RWPE2 (cell line): ENCODE data around the gene NLRP1.

Experiments
- ATAC-seq: fragments of 200-7000 bp; cut with Tn5 transposase; 3 replicates; pipeline ENCODE4 v1.9.1; 2021; ENCODE audit warnings: low read depth
- DNase-seq: peaks from one replicate; pipeline ENCODE4 v3.0.0-alpha.2; 2020; ENCODE audit warnings: low spot score
- H3K27ac ChIP-seq: fragments of 450-650 bp; 2 replicates; pipeline ENCODE4 v1.5.1; 2017; ENCODE audit warnings: mild to moderate bottlenecking; ENCODE audit not compliant: poor library complexity, severe bottlenecking
- H3K27me3 ChIP-seq: fragments of 250-450 bp; sonication (Bioruptor Pico); 2 replicates; pipeline ENCODE4 v1.5.1; 2021; ENCODE audit warnings: mild to moderate bottlenecking, moderate library complexity; ENCODE audit not compliant: insufficient read depth, poor library complexity, severe bottlenecking
- H3K36me3 ChIP-seq: fragments of 250-450 bp; sonication (Bioruptor Pico); 2 replicates; pipeline ENCODE4 v1.5.1; 2020; ENCODE audit warnings: low read depth, mild to moderate bottlenecking, moderate library complexity
- H3K4me1 ChIP-seq: fragments of 250-450 bp; sonication (Bioruptor Pico); 2 replicates; pipeline ENCODE4 v1.5.1; 2021; ENCODE audit warnings: mild to moderate bottlenecking, moderate library complexity; ENCODE audit not compliant: insufficient read depth, poor library complexity, severe bottlenecking
- H3K4me3 ChIP-seq: fragments of 250-450 bp; sonication (Bioruptor Pico); 2 replicates; pipeline ENCODE4 v1.5.1; 2021; ENCODE audit warnings: mild to moderate bottlenecking, moderate library complexity; ENCODE audit not compliant: severe bottlenecking
- H3K9me3 ChIP-seq: fragments of 250-450 bp; sonication (Bioruptor Pico); 2 replicates; pipeline ENCODE4 v1.5.1; 2021; ENCODE audit warnings: mild to moderate bottlenecking, moderate library complexity; ENCODE audit not compliant: severe bottlenecking
- CTCF ChIP-seq: fragments of 450-650 bp; IDR thresholded peaks from one replicate; pipeline ENCODE4 v1.5.1; 2017; ENCODE audit warnings: mild to moderate bottlenecking, moderate library complexity; ENCODE audit not compliant: poor library complexity, severe bottlenecking

The NLRP1 gene

GRCh38 chr17:5526821-5527598 lies 57.3 kb downstream of the NLRP1 start:
- no peak overlapping the region for H3K4me3 ChIP-seq
- no peaks in the 10 kb centered on the region for H3K4me1 ChIP-seq
- ATAC-seq (peak; percentile 94), DNase-seq (no peak)
- H3K27me3 ChIP-seq = no peaks in the 10 kb centered on the region
- H3K27ac ChIP-seq = peak overlapping the region; percentile 41
- no peak for TF ChIP-seq CTCF
- H3K9me3 ChIP-seq = no peaks in the 10 kb centered on the region
- peaks cover 37% of the 10 kb centered on the region for H3K36me3 ChIP-seq

- Histone ChIP-seq H3K36me3 (0 out of 2 replicates have a peak, but pooled peaks cover 9% of the 10 kb centered on the region), H3K27me3 (no peaks in the 10 kb centered on the region), H3K27ac (no peak overlapping the region), H3K9me3 (no peaks in the 10 kb centered on the region), H3K4me3 (no peak overlapping the region), H3K4me1 (no peaks in the 10 kb centered on the region)
- no peak for TF ChIP-seq CTCF
- no peak for DNase-seq
- no peak for ATAC-seq
These were observed 61.1 kb downstream of the NLRP1 start for GRCh38 chr17:5523249-5523648.

GRCh38 chr17:5522476-5522875 lies 61.8 kb downstream of the NLRP1 start:
- Histone ChIP-seq H3K27ac (no peak overlapping the region), H3K27me3 (no peaks in the 10 kb centered on the region), H3K4me1 (no peaks in the 10 kb centered on the region), H3K4me3 (no peak overlapping the region), H3K9me3 (no peaks in the 10 kb centered on the region), H3K36me3 (0 out of 2 replicates have a peak, but pooled peaks cover 9% of the 10 kb centered on the region)
- DNase-seq (no peak), ATAC-seq (no peak)
- TF ChIP-seq CTCF = no peak

GRCh38 chr17:5516060-5516792 lies 68.1 kb downstream of the NLRP1 start:
- DNase-seq (no peak), ATAC-seq (peak; percentile 97)
- no peak for TF ChIP-seq CTCF
- H3K4me3 ChIP-seq = no peak overlapping the region
- H3K4me1 ChIP-seq = peaks cover 15% of the 10 kb centered on the region
- H3K9me3 ChIP-seq = no peaks in the 10 kb centered on the region
- H3K27ac ChIP-seq = peak overlapping the region; percentile 85
- peaks cover 18% of the 10 kb centered on the region for H3K36me3 ChIP-seq
- H3K27me3 ChIP-seq = no peaks in the 10 kb centered on the region
